SK-N-SH treated with all-trans-retinoic acid at 6 μM for 48 hours (cell line): ENCODE results near the gene CHRND.

Experiments used
- ESRRG ChIP-seq: fragments of 250-450 bp; sonication (Bioruptor Pico); IDR thresholded peaks from 2 replicates; pipeline ENCODE4 v1.6.1; 2021; ENCODE audit warnings: mild to moderate bottlenecking
- ISL1 ChIP-seq: fragments of 250-450 bp; sonication (Bioruptor Pico); IDR thresholded peaks from 2 replicates; pipeline ENCODE4 v2.1.2; 2022; ENCODE audit warnings: mild to moderate bottlenecking, moderate library complexity
- OSR1 ChIP-seq: fragments of 250-450 bp; sonication (Bioruptor Pico); IDR thresholded peaks from 2 replicates; pipeline ENCODE4 v1.8.0; 2022; ENCODE audit warnings: moderate library complexity, mild to moderate bottlenecking, inconsistent platforms
- RARB ChIP-seq: fragments of 250-450 bp; sonication (Bioruptor Pico); IDR thresholded peaks from 2 replicates; pipeline ENCODE4 v1.8.0; 2021; ENCODE audit warnings: mild to moderate bottlenecking, moderate library complexity
- ZFP3 ChIP-seq: fragments of 250-450 bp; sonication (Bioruptor Pico); IDR thresholded peaks from 2 replicates; pipeline ENCODE4 v1.5.0; 2020; ENCODE audit warnings: mild to moderate bottlenecking, moderate library complexity
- ZFP30 ChIP-seq: fragments of 450-650 bp; formaldehyde crosslinking; IDR thresholded peaks from 2 replicates; pipeline ENCODE4 v1.5.0; 2022; ENCODE audit warnings: mild to moderate bottlenecking, moderate library complexity
- ZNF565 ChIP-seq: fragments of 450-650 bp; formaldehyde crosslinking; conservative IDR thresholded peaks from 2 replicates; pipeline ENCODE4 v1.5.0; 2020; ENCODE audit warnings: low read depth, mild to moderate bottlenecking, moderate library complexity
- ZNF70 ChIP-seq: fragments of 450-650 bp; formaldehyde crosslinking; IDR thresholded peaks from 2 replicates; pipeline ENCODE4 v1.5.0; 2020; ENCODE audit warnings: mild to moderate bottlenecking, moderate library complexity
- TF ChIP-seq, protein P1 (sequence below): fragments of 250-450 bp; sonication (Bioruptor Pico); IDR thresholded peaks from 2 replicates; pipeline ENCODE4 v1.5.0; 2020; ENCODE audit warnings: mild to moderate bottlenecking, moderate library complexity
- TF ChIP-seq, protein P2 (sequence below): fragments of 250-450 bp; sonication (Bioruptor Pico); IDR thresholded peaks from 2 replicates; pipeline ENCODE4 v1.8.0; 2020; ENCODE audit warnings: mild to moderate bottlenecking, moderate library complexity, borderline replicate concordance
- TF ChIP-seq, protein P3 (sequence below): fragments of 250-450 bp; sonication (Bioruptor Pico); IDR thresholded peaks from 2 replicates; pipeline ENCODE4 v1.5.1; 2020; ENCODE audit warnings: low read depth, mild to moderate bottlenecking, moderate library complexity

DNA sequence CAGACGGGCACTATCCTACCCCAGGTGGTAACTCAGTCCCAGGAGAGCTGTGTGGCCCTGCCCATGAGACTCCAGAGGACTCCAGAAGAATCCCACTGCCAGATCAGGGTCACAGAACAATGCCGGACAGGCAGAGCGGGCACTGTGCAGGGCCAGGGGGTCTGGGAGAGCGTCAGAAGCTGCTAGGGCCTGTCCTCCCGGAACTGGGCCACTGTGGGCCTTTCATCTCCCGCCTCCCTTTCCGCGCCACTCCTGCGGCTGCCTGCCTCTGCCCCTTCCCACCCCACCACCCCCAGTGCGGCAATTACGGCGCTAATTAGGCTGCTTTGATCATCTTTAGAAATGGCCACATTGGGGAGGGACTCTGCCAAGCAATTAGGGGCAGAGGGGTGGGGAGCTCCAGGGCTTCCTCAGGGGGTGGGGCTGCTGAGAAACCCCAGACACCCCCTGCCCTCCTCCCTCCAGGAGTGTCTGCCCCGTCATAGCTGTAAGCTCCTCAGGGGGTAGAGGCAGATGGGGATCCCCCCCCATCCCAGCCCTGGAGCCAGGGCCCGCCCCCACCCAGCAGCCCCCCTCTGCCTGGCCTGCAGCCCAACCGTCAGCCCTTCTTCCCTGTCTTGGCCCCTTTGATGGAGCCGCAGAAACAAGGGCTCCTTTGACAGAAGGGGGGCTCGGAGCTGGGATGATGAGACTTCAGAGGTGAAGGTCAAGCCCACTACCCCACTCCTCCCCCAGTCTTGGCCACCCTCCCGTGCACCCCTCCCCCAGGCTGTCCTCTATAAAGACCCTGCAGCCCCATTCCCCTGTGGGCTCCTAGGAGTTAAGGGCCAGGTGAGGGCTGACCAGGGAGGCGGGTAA is 6.2 kb upstream of the CHRND start, which contains the start of gene PRSS56:
- TF ChIP-seq, protein P1, sequence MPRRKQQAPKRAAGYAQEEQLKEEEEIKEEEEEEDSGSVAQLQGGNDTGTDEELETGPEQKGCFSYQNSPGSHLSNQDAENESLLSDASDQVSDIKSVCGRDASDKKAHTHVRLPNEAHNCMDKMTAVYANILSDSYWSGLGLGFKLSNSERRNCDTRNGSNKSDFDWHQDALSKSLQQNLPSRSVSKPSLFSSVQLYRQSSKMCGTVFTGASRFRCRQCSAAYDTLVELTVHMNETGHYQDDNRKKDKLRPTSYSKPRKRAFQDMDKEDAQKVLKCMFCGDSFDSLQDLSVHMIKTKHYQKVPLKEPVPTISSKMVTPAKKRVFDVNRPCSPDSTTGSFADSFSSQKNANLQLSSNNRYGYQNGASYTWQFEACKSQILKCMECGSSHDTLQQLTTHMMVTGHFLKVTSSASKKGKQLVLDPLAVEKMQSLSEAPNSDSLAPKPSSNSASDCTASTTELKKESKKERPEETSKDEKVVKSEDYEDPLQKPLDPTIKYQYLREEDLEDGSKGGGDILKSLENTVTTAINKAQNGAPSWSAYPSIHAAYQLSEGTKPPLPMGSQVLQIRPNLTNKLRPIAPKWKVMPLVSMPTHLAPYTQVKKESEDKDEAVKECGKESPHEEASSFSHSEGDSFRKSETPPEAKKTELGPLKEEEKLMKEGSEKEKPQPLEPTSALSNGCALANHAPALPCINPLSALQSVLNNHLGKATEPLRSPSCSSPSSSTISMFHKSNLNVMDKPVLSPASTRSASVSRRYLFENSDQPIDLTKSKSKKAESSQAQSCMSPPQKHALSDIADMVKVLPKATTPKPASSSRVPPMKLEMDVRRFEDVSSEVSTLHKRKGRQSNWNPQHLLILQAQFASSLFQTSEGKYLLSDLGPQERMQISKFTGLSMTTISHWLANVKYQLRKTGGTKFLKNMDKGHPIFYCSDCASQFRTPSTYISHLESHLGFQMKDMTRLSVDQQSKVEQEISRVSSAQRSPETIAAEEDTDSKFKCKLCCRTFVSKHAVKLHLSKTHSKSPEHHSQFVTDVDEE (CRISPR knock-in tag) = no peak
- TF ChIP-seq, protein P2, sequence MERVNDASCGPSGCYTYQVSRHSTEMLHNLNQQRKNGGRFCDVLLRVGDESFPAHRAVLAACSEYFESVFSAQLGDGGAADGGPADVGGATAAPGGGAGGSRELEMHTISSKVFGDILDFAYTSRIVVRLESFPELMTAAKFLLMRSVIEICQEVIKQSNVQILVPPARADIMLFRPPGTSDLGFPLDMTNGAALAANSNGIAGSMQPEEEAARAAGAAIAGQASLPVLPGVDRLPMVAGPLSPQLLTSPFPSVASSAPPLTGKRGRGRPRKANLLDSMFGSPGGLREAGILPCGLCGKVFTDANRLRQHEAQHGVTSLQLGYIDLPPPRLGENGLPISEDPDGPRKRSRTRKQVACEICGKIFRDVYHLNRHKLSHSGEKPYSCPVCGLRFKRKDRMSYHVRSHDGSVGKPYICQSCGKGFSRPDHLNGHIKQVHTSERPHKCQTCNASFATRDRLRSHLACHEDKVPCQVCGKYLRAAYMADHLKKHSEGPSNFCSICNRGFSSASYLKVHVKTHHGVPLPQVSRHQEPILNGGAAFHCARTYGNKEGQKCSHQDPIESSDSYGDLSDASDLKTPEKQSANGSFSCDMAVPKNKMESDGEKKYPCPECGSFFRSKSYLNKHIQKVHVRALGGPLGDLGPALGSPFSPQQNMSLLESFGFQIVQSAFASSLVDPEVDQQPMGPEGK (CRISPR knock-in tag) = no peak
- TF ChIP-seq ISL1 = no peak
- no peak for TF ChIP-seq RARB (CRISPR knock-in tag)
- no peak for TF ChIP-seq ZNF70 (CRISPR knock-in tag)
- TF ChIP-seq OSR1 = no peak
- TF ChIP-seq ZNF565 (CRISPR knock-in tag) = no peak
- TF ChIP-seq ZFP30 (CRISPR knock-in tag) = no peak
- no peak for TF ChIP-seq ESRRG (CRISPR knock-in tag)
- no peak for TF ChIP-seq ZFP3 (CRISPR knock-in tag)
- TF ChIP-seq, protein P3, sequence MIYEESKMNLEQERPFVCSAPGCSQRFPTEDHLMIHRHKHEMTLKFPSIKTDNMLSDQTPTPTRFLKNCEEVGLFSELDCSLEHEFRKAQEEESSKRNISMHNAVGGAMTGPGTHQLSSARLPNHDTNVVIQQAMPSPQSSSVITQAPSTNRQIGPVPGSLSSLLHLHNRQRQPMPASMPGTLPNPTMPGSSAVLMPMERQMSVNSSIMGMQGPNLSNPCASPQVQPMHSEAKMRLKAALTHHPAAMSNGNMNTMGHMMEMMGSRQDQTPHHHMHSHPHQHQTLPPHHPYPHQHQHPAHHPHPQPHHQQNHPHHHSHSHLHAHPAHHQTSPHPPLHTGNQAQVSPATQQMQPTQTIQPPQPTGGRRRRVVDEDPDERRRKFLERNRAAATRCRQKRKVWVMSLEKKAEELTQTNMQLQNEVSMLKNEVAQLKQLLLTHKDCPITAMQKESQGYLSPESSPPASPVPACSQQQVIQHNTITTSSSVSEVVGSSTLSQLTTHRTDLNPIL (CRISPR knock-in tag) = no peak
